Astrocyte (in vitro differentiated cells and primary cell): ENCODE data around the gene COL23A1. TPM values are rescaled to one million over a fixed set of nuclear protein-coding genes. Genes with fewer than 3 reads are reported as not detected.

ENCODE experiments used
- DNase-seq: peaks from one replicate; pipeline ENCODE4 v3.0.0-alpha.2; 2010; ENCODE audit warnings: low read depth
- FAIRE-seq: peaks from 2 replicates; lab custom pipeline; 2011; peaks lifted over from hg19 to GRCh38; lab: Jason Lieb, UNC
- H2AFZ ChIP-seq: 2 replicates; pipeline ENCODE4 v1.6.0; 2012; ENCODE audit warnings: low read depth, low read length, inconsistent platforms
- H3K27ac ChIP-seq: 2 replicates; pipeline ENCODE4 v1.5.1; 2011; ENCODE audit warnings: low read depth, low read length, inconsistent platforms
- H3K27me3 ChIP-seq: 2 replicates; pipeline ENCODE4 v1.6.0; 2011; ENCODE audit warnings: low read length, inconsistent platforms; ENCODE audit not compliant: insufficient read depth
- H3K36me3 ChIP-seq: 2 replicates; pipeline ENCODE4 v1.5.1; 2011; ENCODE audit warnings: low read length, inconsistent platforms; ENCODE audit not compliant: insufficient read depth
- H3K4me1 ChIP-seq: 2 replicates; pipeline ENCODE4 v1.5.1; 2011; ENCODE audit warnings: low read length, inconsistent platforms; ENCODE audit not compliant: insufficient read depth
- H3K4me2 ChIP-seq: 2 replicates; pipeline ENCODE4 v1.6.0; 2012; ENCODE audit warnings: low read length, inconsistent platforms
- H3K4me3 ChIP-seq: 2 replicates; pipeline ENCODE4 v1.5.1; 2011; ENCODE audit warnings: low read depth, mild to moderate bottlenecking, low read length, inconsistent platforms; ENCODE audit not compliant: insufficient read depth
- H3K79me2 ChIP-seq: 2 replicates; pipeline ENCODE4 v1.6.0; 2012; ENCODE audit warnings: mild to moderate bottlenecking, low read length, inconsistent platforms; ENCODE audit not compliant: insufficient read depth
- H3K9ac ChIP-seq: 2 replicates; pipeline ENCODE4 v1.6.0; 2012; ENCODE audit warnings: mild to moderate bottlenecking, low read length, inconsistent platforms
- H3K9me3 ChIP-seq: 2 replicates; pipeline ENCODE4 v1.5.1; 2012; ENCODE audit warnings: low read depth, mild to moderate bottlenecking, low read length, inconsistent platforms; ENCODE audit not compliant: insufficient read depth
- H4K20me1 ChIP-seq: 2 replicates; pipeline ENCODE4 v1.6.0; 2012; ENCODE audit warnings: low read length, inconsistent platforms; ENCODE audit not compliant: insufficient read depth
- H3K27ac Mint-ChIP-seq: one replicate; pipeline ENCODE4 v1.8.0; 2021; ENCODE audit warnings: mild to moderate bottlenecking, mixed read lengths; ENCODE audit not compliant: unreplicated experiment
- H3K27me3 Mint-ChIP-seq: one replicate; pipeline ENCODE4 v1.8.0; 2021; ENCODE audit warnings: low read depth, mixed read lengths; ENCODE audit not compliant: unreplicated experiment
- H3K36me3 Mint-ChIP-seq: one replicate; pipeline ENCODE4 v1.8.0; 2021; ENCODE audit warnings: low read depth, mixed read lengths; ENCODE audit not compliant: unreplicated experiment
- H3K4me1 Mint-ChIP-seq: one replicate; pipeline ENCODE4 v1.8.0; 2021; ENCODE audit warnings: low read depth, mixed read lengths; ENCODE audit not compliant: unreplicated experiment
- H3K4me3 Mint-ChIP-seq: one replicate; pipeline ENCODE4 v1.8.0; 2021; ENCODE audit warnings: mild to moderate bottlenecking, moderate library complexity, mixed read lengths; ENCODE audit not compliant: unreplicated experiment
- H3K9me3 Mint-ChIP-seq: one replicate; pipeline ENCODE4 v1.8.0; 2021; ENCODE audit warnings: mild to moderate bottlenecking, mixed read lengths; ENCODE audit not compliant: unreplicated experiment
- EZH2 ChIP-seq: IDR thresholded peaks from 2 replicates; pipeline ENCODE4 v1.6.1; 2012; ENCODE audit warnings: mild to moderate bottlenecking, low read length, inconsistent platforms; ENCODE audit not compliant: insufficient read depth
- total RNA-seq: library from RNA; stranded (reverse); gene quantifications from 2 replicates; pipeline ENCODE4 v1.2.1, GENCODE V29; 2021
- TF ChIP-seq, protein P1 (sequence below): IDR thresholded peaks from 2 replicates; pipeline ENCODE4 v1.5.1; 2011; ENCODE audit warnings: low read depth, mild to moderate bottlenecking, inconsistent platforms, low read length, moderate library complexity; ENCODE audit not compliant: insufficient read depth

The COL23A1 gene
- total RNA-seq, 1 donor from 2014 or later = 0.16 TPM

DNA sequence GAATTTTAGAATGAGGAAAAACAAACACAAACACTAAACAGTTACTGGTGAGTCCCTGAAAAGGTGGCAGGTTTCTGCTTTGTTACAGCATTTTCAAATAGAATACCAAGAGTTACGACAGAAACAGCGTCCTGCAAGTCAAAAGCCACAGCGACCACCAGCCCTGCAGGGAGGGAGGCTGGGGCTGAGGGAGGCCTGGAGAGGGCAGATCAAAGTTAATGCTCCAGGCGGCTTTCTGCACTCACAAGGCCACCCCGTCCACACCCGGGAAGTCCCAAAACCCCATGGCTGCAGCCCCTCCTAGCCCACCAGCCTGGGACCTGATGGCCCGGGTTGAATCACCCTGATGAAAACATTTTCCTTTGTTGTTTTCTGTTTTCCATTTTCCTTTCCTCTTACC, 29.3 kb downstream of the COL23A1 start:
- FAIRE-seq (no peak), DNase-seq (no peak)
- no peak overlapping the region for H3K4me3 ChIP-seq
- H3K4me2 ChIP-seq = no peak overlapping the region
- H3K9ac ChIP-seq = no peak overlapping the region
- Mint-ChIP-seq H3K27me3 (peaks cover 33% of the 10 kb centered on the region), H3K36me3 (no peaks in the 10 kb centered on the region), H3K4me3 (no peak overlapping the region), H3K4me1 (no peaks in the 10 kb centered on the region), H3K9me3 (no peaks in the 10 kb centered on the region), H3K27ac (no peak overlapping the region)
- H4K20me1 ChIP-seq = no peaks in the 10 kb centered on the region
- H3K36me3 ChIP-seq = no peaks in the 10 kb centered on the region
- H3K27me3 ChIP-seq = no peaks in the 10 kb centered on the region
- H3K27ac ChIP-seq = no peak overlapping the region
- H2AFZ ChIP-seq = no peak overlapping the region
- no peaks in the 10 kb centered on the region for H3K9me3 ChIP-seq
- H3K79me2 ChIP-seq = no peaks in the 10 kb centered on the region
- TF ChIP-seq, protein P1, sequence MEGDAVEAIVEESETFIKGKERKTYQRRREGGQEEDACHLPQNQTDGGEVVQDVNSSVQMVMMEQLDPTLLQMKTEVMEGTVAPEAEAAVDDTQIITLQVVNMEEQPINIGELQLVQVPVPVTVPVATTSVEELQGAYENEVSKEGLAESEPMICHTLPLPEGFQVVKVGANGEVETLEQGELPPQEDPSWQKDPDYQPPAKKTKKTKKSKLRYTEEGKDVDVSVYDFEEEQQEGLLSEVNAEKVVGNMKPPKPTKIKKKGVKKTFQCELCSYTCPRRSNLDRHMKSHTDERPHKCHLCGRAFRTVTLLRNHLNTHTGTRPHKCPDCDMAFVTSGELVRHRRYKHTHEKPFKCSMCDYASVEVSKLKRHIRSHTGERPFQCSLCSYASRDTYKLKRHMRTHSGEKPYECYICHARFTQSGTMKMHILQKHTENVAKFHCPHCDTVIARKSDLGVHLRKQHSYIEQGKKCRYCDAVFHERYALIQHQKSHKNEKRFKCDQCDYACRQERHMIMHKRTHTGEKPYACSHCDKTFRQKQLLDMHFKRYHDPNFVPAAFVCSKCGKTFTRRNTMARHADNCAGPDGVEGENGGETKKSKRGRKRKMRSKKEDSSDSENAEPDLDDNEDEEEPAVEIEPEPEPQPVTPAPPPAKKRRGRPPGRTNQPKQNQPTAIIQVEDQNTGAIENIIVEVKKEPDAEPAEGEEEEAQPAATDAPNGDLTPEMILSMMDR = no peak
- no peak for TF ChIP-seq EZH2
- no peaks in the 10 kb centered on the region for H3K4me1 ChIP-seq

DNA sequence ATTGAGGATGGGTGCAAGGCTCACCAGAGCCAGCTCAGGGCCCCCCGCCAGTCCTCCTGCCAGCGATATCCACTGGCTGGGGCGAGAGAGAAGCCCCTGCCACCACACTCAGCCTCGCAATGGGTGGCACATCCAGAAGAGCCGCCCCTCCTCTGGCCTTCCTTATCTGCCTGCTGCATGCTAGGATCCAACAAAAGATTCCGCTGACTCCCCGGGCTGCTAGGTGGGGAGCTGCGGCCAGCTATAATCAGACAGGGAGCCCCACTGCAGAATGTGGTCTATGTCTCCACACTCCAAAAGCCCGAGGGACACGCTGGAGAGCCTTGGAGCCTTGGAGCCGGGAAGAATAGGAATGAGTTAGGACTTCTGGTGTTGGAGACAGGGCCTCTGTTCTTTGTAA, 32.8 kb downstream of the COL23A1 start:
- H3K27me3 Mint-ChIP-seq = peaks cover 50% of the 10 kb centered on the region
- TF ChIP-seq, protein P1 = no peak
- TF ChIP-seq EZH2 = no peak
- FAIRE-seq (no peak), DNase-seq (no peak)
- H3K4me3 Mint-ChIP-seq = no peak overlapping the region
- Histone ChIP-seq H3K9me3 (no peaks in the 10 kb centered on the region), H3K9ac (no peak overlapping the region), H3K27ac (no peak overlapping the region), H4K20me1 (no peaks in the 10 kb centered on the region), H3K36me3 (no peaks in the 10 kb centered on the region), H3K27me3 (peaks cover 2% of the 10 kb centered on the region), H3K4me3 (no peak overlapping the region), H3K4me2 (no peak overlapping the region), H3K4me1 (no peaks in the 10 kb centered on the region), H3K79me2 (no peaks in the 10 kb centered on the region), H2AFZ (no peak overlapping the region)
- H3K9me3 Mint-ChIP-seq = peaks cover 6% of the 10 kb centered on the region
- no peaks in the 10 kb centered on the region for H3K36me3 Mint-ChIP-seq
- no peaks in the 10 kb centered on the region for H3K4me1 Mint-ChIP-seq
- no peak overlapping the region for H3K27ac Mint-ChIP-seq

DNA sequence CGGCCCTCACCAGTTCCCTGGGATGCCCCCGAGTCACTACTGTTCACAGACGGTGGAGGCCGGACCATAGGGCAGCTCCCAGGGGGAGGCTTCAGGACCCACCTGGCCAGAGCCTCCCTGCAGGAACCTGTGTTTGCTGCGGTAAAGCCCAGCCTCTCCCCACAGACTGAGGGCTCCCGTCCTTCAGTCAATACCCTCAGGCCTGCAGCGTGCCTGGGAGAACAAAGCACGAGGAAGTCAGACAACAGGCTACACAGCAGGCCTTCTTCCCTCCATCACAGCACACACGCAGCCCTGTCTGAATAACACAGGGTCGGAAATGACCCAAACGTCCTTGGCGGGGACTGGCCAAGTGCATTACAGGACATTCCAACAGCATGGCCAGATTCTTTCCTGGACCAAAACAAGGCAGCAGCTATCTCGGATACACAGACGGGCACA, 34.4 kb downstream of the COL23A1 start:
- Mint-ChIP-seq H3K9me3 (peaks cover 6% of the 10 kb centered on the region), H3K4me1 (no peaks in the 10 kb centered on the region), H3K4me3 (no peak overlapping the region), H3K36me3 (no peaks in the 10 kb centered on the region), H3K27ac (no peak overlapping the region), H3K27me3 (peaks cover 49% of the 10 kb centered on the region)
- FAIRE-seq = no peak
- no peak overlapping the region for H3K27ac ChIP-seq
- H3K9me3 ChIP-seq = no peaks in the 10 kb centered on the region
- no peaks in the 10 kb centered on the region for H3K4me1 ChIP-seq
- no peaks in the 10 kb centered on the region for H4K20me1 ChIP-seq
- TF ChIP-seq, protein P1 = no peak
- no peak for TF ChIP-seq EZH2
- no peak overlapping the region for H2AFZ ChIP-seq
- no peak for DNase-seq
- no peaks in the 10 kb centered on the region for H3K79me2 ChIP-seq
- peaks cover 2% of the 10 kb centered on the region for H3K27me3 ChIP-seq
- no peak overlapping the region for H3K4me3 ChIP-seq
- H3K4me2 ChIP-seq = no peak overlapping the region
- no peak overlapping the region for H3K9ac ChIP-seq
- no peaks in the 10 kb centered on the region for H3K36me3 ChIP-seq
